ENCODE results near the gene KLHL36.
"Not testable (repeated sequence)": the region's sequence is repeated elsewhere in the genome, so short reads cannot be mapped to it uniquely, and the experiment has no call there.

Gene KLHL36

DNA sequence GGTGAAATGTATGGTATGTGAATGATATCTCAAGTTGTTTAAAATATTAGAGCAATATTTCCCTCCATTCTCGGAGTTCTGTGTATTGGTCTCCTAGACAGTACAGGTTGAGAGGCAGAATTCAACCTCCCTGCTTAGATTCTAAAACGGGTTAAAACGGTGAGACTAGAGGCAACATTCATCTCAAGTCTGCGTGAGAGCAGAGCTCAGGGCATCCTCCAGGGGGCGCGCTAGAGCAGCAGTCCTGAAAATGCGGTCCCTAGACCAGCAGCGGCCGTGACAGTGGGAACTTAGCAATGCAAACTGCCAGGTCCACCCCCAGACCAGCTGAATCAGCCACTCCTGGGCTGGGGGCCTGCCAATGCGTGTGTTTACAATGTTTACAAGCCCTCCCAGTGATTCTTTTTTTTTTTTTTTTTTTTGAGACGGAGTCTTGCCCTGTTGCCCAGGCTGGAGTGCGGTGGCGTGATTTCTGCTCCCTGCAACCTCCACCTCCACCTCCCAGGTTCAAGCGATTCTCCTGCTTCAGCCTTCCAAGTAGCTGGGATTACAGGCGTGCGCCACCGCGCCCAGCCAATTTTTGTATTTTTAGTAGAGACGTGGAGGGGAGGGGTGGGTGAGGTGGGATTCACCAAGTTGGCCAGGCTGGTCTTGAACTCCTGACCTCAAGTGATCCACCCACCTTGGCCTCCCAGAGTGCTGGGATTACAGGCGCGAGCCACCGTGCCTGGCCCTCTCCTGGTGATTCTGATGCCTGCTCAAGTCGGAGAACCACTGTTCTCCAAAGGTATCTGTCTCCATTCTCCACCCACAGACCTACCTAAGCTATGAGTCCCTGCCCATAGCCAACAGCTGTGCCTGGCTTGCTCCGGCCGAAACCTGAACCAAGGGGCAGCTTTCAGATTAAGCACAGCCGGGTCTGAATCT lies 24.2 kb downstream of the KLHL36 start:
- peak; percentile 69 to 71 for DNase-seq (ENCODE audit: low read depth in 2 of 2)

DNA sequence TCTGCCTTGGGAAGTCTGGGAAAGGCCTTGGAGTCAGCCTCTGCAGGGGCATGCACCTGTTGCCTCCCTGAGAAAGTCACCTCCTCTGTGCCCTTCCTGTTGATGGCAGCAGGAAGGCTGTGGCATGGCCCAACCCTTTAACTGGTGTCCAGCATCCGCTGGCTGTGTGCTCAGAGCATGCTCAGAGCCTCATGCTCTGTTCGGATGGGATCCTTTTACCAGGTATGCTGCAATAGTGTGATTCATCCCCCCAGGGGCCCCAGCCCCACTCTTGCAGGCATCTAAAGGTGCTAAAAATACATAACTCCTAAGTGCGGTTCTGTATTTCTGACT lies 24.9 kb downstream of the KLHL36 start:
- no peak for DNase-seq (ENCODE audit: low read depth in 2 of 2)

DNA sequence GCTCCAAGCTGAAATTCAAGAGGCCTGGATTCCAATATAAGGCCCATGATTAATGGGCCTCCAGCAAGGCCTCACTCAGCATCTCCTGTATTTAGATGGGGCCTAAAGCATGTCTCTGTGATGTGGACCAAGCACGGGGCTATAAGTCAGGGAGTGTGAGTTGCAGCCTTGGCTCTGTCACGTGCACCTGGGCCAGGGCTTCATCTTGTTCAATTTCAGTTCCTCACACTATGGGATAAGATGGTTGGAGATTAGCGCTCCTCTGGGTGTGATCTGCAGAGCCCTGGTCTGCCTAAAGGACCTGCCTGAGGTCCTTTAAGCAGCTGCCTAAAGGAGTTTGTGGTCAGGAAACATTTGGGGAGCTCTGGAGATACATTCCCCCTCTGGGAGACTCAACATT lies 25.2 kb downstream of the KLHL36 start:
- DNase-seq (ENCODE audit: low read depth in 2 of 2) = no peak

DNA sequence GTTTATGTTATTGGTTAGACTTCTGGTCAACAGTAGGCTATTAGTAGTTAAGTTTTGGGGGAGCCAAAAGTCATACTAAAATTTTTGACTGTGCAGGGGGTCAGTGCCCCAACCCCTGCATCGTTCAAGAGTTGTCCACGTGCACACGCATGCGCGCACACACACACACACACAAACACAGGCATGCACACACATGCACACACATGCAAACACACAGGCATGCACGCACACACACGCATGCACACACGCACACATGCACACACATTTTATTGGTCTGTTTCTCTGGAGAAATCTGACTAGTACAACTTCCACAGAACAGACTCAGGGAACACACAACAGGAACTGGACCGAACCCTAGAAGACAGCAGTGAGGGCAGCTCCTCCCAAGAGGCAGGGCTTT lies 27.1 kb downstream of the KLHL36 start:
- DNase-seq (ENCODE audit: low read depth in 2 of 2) = no peak

DNA sequence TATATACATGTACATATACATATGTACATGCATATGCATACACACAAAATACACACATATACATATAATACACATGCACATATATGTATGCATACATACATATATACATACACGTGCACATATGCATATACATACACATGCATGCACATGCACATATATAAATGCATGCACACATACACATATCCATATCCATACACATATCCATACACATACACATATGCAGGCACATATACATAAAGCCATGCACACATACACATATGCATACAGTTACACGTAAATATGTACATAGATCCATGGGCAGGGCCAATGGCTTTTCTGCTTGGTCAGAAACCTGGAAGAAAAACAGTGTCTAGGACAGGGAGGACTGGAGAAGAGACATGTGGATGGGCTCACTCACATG lies 27.6 kb downstream of the KLHL36 start:
- no peak for DNase-seq (ENCODE audit: low read depth in 2 of 2)

DNA sequence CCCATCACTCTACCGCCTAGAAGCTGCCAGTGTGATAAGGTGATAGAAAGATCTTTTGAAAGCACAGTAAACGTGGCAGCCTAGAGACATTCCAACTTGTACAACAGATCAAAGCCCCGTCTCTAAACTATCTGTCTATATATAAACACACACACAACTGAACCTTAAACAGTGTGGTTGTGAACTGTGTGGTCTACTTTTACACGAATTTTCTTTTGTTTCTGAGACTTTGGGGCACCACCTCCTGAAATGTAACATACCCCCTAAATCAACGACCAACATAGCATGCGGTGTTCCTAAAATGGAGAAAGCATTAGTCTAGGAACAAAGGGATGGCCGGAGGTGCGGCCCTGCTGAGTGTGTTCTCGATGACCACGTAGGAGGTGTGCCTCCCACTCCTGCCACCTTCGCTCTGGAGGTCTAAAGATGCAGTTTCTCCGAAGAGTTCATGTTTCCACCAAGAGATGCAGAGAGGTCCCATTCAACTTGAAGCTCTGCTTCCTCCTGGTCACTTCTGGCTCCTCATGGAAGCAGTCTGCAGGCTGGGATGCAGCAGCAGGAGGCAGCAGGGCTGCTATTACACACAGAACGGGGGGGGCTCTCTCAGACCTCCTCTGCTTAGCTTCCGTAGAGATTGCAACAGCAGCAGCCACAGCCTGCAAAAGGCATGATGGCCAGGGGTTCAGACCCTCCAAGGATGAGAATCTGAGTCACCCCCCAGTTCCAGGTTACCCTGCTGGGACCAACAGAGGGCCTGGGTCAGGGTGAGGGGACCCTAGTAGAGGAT lies 28.9 kb downstream of the KLHL36 start:
- no peak for DNase-seq (ENCODE audit: low read depth in 2 of 2)

DNA sequence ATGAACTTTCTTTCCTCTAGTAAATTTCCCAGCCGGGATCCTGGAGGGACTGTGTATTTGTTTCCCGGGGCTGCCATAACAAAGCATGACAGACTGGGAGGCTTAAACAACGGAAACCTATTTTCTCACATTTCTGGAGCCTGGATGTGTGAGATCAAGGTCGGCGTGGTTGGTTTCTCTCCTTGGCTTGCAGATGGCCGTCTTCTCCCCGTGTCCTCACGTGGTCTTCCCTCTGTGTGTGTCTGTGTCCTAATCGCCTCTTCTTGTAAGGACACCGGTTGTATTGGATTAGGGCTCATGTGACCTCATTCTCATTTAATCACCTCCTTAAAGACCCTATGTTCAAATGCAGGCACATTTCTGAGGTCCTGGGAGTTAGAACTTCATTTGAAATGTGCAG lies 29.5 kb downstream of the KLHL36 start:
- no peak for DNase-seq (ENCODE audit: low read depth in 2 of 2)

DNA sequence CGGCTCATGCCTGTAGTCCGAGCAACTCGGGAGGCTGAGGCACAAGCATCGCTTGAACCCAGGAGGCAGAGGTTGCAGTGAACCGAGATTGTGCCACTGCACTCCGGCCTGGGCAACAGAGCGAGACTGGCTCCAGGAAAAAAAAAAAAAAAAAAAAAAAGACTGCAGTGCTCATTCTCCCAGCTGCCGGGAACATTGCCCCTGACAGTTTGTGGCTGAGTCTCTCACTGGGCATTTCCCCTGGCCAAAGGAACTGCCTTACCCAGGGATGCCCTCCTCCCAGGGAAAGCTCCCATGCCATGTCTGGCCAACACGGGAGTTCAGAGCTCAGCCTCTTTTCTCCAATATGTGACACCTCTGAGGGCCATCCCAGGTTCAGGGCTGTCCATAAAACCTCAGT lies 30.2 kb downstream of the KLHL36 start:
- no peak for DNase-seq (ENCODE audit: low read depth in 2 of 2)

DNA sequence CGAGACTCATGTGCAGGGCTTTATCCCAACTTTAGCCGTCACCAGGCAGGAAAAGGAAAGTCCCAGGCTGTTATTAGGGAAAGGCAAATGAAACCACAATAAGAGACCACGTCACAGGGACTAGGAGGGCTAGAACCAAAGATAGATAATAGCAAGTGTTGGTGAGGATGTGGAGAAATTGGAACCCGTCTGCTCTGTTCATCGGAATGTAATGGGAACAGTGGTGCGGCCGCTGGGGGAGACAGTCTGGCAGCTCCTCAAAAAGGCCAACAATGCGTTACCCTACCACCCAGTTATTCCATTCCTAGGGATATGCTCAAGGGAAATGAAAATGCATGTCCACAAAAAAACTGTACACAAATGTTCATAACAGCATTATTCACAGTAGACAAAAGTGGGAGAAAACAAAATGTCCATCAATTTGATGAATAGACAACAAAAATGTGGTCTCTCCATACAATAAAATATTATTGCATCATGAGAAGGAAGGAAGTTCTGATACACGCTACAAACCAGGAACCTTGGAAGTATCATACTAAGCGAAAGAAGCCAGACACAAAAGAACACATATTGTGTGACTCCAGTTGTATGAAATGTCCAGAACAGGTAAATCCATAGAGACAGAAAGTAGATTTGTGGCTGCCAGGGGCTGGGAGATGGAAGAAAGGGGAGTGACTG lies 32.0 kb downstream of the KLHL36 start:
- DNase-seq (ENCODE audit: low read depth in 2 of 2) = no peak

DNA sequence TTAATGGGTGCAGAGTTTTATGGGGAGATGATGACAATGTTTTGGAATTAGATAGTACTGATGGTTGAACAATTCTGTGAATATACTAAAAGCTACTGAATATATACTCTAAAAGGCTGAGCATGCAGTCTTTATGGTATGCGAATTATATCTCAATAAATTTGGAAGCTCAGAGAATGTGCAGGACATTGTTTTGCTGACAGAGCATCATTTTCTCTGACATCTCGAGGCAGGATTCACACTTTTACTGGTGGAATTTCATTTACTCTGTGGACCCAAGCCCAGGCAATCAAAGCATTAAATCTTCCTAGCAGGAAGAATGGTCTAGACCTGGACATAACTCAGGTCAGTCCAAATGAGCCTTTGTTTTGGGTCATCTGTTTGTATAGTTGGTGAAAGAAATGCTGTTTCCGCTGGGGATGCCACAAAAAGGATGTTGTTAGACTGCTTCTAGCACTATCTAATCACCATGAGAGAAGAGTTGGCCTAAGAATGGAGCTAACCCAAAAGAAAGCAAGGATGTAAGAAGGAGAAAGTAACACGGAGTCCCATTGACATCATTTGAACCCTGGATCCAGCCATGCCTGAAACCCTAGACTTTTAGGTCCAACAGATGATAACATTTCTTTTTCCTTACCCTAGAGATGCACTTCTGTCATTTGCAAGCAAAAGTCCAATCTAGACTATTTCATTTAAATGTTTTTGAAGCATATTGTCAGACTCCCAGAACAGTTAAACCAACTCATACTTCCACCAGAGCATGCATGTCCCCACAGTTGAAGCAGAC lies 32.7 kb downstream of the KLHL36 start:
- DNase-seq (ENCODE audit: low read depth in 2 of 2) = no peak

DNA sequence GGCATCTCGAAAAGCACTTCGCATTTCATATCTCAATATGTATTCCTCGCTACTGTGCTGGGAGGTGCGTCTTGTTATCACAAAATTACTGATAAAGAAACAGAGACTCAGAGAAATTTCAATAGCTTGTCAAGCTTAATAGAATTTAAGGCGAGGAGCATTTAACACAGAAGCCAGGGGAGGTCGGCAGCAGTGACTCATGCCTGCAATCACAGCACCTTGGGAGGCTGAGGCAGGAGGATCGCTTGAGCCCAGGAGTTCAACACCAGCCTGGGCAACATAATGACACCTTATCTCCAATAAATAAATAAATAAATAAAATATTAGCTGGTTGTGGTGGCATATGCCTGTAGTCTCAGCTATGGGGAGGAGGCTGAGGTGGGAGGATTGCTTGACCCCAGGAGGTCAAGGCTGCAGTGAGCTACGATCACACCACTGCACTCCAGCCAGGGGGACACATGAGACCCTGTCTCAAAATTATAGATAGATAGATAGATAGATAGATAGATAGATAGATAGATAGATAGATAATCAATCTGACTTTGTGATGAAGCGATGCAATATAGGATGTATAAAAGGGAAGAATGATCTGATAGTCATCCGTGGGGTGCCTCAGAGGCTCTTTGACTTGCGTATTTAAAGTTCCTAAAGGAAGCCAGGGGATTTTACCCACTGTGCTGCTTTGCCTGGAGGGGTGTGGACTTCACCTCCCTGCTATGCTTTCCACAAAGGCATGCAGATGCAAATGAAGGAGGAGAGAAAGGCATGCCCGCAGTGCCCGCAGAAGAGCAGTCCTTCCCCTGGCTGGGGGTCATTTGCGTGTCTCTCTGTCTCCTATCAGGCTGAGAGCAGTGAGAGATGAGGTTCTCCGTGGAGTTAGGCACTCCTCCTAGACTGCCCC lies 35.6 kb downstream of the KLHL36 start:
- no peak for DNase-seq (ENCODE audit: low read depth in 2 of 2)

DNA sequence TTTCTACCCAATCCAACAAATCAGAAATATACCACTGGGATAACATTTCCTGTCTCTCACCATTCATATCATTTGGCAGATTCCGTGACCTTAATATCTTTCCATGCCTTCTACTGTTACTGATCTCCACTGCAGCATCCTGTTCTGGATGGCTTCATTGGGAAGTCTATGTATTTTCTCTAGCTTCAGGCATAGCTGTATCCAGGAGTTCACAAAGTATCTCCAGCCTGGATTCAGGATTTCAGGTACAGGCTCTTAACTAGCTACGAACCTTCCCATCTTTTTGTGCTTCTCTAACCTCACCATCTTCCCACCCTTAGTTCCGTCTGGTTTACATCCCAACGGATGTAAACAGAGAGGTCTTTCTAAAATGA lies 36.3 kb downstream of the KLHL36 start:
- DNase-seq (ENCODE audit: low read depth in 2 of 2) = no peak

DNA sequence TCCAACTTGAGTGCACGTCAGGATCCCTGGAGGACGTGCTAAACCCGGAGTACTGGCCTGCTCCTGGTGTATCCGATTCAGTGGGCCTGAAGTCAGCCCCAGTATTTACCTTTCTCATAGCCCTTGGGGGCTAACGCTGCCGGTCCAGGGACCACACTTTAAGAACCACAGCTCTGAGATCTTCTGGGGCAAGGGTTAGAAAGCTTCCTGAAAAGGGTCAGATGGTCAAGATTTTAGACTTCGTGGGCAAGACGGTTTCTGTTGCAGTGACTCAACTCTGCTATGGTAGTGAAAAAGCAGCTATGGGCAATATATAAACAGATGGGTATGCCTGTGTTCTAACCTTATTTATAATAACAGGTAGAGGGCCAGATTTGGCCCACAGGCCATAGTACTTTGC lies 36.9 kb downstream of the KLHL36 start:
- DNase-seq (ENCODE audit: low read depth in 2 of 2) = no peak

DNA sequence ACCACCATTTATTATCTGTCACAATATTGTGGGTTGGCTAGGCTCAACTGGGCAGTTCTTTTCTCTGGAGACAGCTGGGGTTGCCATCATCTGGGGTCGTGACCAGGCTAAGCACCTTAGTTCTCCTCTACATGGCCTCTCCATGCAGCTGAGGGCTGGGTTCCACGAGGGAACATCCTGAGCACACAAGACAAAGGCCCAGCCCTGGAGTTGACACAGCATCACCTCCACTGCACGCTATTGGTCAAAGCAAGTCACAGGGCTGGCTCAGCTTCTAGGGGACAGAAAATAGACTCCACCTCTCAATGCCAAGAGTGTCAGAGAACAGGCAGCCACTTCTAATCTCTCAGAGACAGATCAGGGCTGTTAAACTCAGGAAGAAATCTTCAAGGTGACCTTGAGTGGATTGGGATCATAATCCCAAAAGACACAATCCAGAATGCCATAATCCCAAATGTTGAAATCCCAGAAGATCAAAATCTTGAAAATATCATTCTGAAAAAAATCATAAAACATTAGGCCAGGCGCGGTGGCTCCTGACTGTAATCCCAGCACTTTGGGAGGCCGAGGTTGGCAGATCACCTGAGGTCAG lies 38.5 kb downstream of the KLHL36 start:
- no peak for DNase-seq (ENCODE audit: low read depth in 2 of 2)

DNA sequence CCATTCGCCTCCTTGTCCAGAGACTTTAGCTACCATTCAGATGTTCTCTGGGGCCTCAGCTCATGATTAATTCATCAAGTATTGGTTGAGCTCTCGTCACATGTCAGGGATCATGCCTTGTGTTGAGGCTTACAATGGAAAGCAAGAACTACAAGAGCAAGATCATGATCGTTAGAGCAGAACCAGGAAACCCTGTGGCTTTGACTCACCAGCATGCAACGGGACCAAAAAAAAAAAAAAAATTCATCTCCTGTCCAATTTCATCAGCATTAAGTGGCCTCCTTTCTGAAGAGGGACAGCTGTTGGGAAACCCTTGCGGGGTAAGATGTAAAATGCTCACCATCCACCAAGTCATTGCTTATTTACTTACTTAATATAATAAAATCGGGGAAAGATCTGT lies 39.4 kb downstream of the KLHL36 start:
- no peak for DNase-seq (ENCODE audit: low read depth in 2 of 2)

DNA sequence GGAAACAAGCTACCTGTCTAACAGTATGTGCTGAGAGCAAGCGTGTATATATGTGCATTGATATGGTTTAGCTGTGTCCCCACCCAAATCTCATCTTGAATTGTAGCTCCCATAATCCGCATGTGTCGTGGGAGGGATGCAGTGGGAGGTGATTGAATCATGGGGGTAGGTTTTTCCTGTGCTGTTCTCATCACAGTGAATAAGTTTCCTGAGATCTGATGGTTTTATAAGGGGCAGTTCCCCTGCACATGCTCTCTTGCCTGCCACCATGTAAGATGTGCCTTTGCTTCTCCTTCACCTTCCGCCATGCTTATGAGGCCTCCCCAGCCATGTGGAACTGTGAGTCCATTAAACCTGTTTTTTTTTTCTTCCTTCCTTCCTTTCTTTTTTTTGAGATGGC lies 39.9 kb downstream of the KLHL36 start:
- not testable (repeated sequence) for DNase-seq (ENCODE audit: low read depth in 2 of 2)

DNA sequence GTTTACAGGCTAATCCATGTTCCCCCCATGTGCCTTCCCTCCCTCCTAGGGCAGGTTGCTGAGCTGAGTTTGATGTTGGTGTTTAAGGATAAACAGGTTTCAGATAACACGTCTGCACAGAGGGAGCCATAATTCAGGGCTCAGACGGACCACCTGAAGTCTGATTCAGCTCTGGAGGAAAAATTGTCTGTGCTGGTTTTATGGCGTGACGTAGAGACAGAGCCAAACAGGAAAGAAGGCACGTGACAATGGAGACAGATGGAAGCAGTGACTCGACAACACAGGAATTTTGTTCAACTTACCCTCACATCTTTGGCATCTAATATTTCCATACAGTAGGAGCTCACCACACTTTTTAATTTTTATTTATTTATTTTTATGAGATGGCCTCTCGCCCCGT lies 40.8 kb downstream of the KLHL36 start:
- no peak for DNase-seq (ENCODE audit: low read depth in 2 of 2)

DNA sequence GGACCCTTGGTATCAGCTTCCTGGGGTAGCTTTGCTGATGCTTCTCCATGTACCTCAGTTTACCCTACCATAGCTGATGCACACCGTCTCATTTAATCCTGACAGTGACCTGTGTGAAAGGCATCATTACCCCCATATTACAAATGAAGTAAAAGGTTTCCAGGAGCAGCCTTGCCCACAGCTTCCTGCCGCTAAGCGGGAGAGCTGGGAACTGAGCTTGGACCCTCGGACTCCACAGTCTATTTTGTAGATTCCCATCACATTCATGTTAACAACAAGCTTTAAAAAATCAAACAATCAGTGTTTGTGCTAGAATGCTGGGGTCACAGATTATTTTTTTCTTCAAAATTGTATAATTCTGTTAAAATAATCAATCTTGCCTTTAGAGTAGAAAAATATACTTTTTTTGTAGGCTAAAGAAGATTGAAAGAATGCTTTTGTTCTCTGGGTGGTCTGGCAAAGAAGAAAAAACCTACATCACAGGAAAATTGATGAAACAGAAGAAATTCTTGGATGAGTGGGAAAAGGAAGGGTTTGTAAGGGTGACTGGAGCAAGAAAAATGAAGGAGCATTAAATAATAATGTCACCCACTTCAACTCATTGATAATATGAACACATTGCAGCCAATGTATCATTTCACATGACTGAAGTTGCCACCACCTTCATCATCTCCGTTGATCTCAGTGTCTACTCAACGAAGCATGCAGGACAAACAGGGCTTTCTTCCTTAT lies 41.9 kb downstream of the KLHL36 start:
- no peak for DNase-seq (ENCODE audit: low read depth in 2 of 2)

DNA sequence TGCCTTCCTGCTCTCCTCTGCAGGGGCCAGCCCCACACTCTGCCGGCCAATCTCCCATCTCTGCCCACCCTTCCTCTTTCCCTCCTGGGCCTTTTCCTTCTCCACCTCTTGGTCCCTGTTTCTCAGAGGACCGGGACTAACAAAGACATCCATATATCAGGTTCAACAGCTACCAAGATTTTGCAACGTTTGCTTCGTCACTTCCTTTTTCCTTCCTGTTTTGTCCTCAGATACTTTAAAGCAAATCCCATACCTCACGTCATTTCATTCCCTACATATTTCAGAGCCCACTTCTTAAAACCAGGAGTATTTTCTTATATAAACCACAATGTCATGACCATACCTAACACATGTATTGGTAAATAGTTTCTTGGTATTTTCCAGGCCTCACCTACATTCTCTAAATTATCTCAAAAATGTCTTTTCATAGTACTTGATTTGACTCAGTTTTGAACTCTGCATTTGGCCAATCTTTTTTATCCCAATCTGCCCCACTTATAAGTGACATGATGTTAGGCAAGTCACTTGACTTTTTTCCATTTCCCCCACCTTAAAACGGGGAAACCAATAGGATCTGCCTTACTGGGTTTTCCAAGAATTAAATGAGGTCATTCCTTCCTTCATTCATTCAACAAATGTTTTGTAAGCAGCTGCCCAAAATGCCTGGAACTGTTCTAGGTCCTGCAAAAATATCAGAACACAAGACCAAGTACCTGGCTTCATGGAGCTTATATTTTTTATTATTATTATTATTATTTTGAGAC lies 44.3 kb downstream of the KLHL36 start:
- DNase-seq (ENCODE audit: low read depth in 2 of 2) = no peak
